22Rv1 (cell line): ENCODE data around the gene SNX18.

Experiments
- CTCF ChIP-seq: fragments of 450-650 bp; IDR thresholded peaks from 2 replicates; pipeline ENCODE4 v1.5.1; 2017; ENCODE audit warnings: mild to moderate bottlenecking
- ZFX ChIP-seq: fragments of 450-650 bp; IDR thresholded peaks from 2 replicates; pipeline ENCODE4 v1.6.1; 2017; ENCODE audit warnings: antibody characterized with exemption, borderline replicate concordance

GRCh38 chr5:54579591-54580295 lies 62.2 kb downstream of the SNX18 start:
- TF ChIP-seq CTCF (no peak), ZFX (no peak)
